Mucosa of descending colon (tissue), 3 donors: Measurements from ENCODE around the gene FBLN1. TPM values are rescaled to one million over a fixed set of nuclear protein-coding genes. Genes with fewer than 3 reads are reported as not detected.

Experiments used
- total RNA-seq, 3 donors: library from RNA; stranded (reverse); fragmentation: NEBNext Ultra II Directional in 2 of 3; extraction: Animal tissue kit (Norgen Biotek cat#: 25700) in 2 of 3; gene quantifications; one replicate each; pipeline versions ENCODE4 v1.2.1 to v1.2.4, GENCODE V29; 2021 to 2023
- donor health status: DM: no; HTN: no; CAD: no; lungs with moderate emphysema.
- donor health status: DM: no; HTN: no; CAD: no.
- donor health status: DM: no; HTN: yes; CAD: no.

FBLN1 gene
- total RNA-seq, 3 donors from 2014 or later = 34.1 to 198 (median 88.3) TPM

Other genes with a start within 250 kb of the FBLN1 start
- under 1 TPM in 1 of 3 donors, not detected in 2; 0.67 TPM for gene UPK3A, start 217.9 kb upstream of the FBLN1 start, total RNA-seq
- gene FAM118A, start 192.9 kb upstream of the FBLN1 start, total RNA-seq = 10 to 100 TPM; 50.1 to 86.0 (median 55.1) TPM
- not detected for gene SMC1B, start 89.3 kb upstream of the FBLN1 start, total RNA-seq
- 1 to 10 TPM in 2 of 3 donors, under 1 TPM in 1; 0.41 to 2.6 (median 1.6) TPM for gene RIBC2, start 89.2 kb upstream of the FBLN1 start, total RNA-seq
- 100 to 1,000 TPM in 1 of 3 donors, 10 to 100 TPM in 2; 59.9 to 136 (median 66.8) TPM for gene ATXN10, start 169.0 kb downstream of the FBLN1 start, total RNA-seq